OCI-LY3 (cell line): ENCODE results near the gene ENOPH1.

Experiments used
- H2AFZ ChIP-seq: fragments of 200-600, 300-600 bp; shearing (Covaris generic); 2 replicates; pipeline ENCODE4 v1.6.0; 2014; ENCODE audit warnings: antibody characterized with exemption, low read depth, low read length
- H3K27ac ChIP-seq: fragments of 200-600, 300-600 bp; sonication (generic); 2 replicates; pipeline ENCODE4 v1.5.1; 2014; ENCODE audit warnings: mild to moderate bottlenecking, low read length, moderate library complexity, mixed read lengths
- H3K27me3 ChIP-seq: fragments of 200-600, 300-600 bp; sonication (generic); 2 replicates; pipeline ENCODE4 v1.6.1; 2014; ENCODE audit warnings: low read depth, low read length, mixed read lengths
- H3K36me3 ChIP-seq: fragments of 200-600, 300-600 bp; sonication (generic); replicated peaks from 2 replicates; pipeline ENCODE3; 2014; ENCODE audit warnings: low read depth, low read length, mixed read lengths
- H3K4me1 ChIP-seq: fragments of 300-600, 200-600 bp; sonication (generic); 2 replicates; pipeline ENCODE4 v1.6.1; 2014; ENCODE audit warnings: low read length, mixed read lengths
- H3K4me2 ChIP-seq: fragments of 200-600, 300-600 bp; sonication (generic); 2 replicates; pipeline ENCODE4 v1.6.1; 2014; ENCODE audit warnings: low read length, mixed read lengths
- H3K4me3 ChIP-seq: fragments of 300-600, 200-600 bp; sonication (generic); 2 replicates; pipeline ENCODE4 v1.5.1; 2014; ENCODE audit warnings: antibody characterized with exemption, mild to moderate bottlenecking, low read length, moderate library complexity
- H3K79me2 ChIP-seq: fragments of 300-600, 200-600 bp; shearing (Covaris generic); 2 replicates; pipeline ENCODE4 v1.6.1; 2014; ENCODE audit warnings: mild to moderate bottlenecking, low read length, mixed read lengths
- H3K9ac ChIP-seq: fragments of 300-600, 200-600 bp; shearing (Covaris generic); 2 replicates; pipeline ENCODE4 v1.6.0; 2014; ENCODE audit warnings: mild to moderate bottlenecking, low read length, moderate library complexity
- H3K9me3 ChIP-seq: fragments of 200-600, 300-600 bp; shearing (Covaris generic); 2 replicates; pipeline ENCODE4 v1.6.1; 2014; ENCODE audit warnings: low read length, mixed read lengths; ENCODE audit not compliant: insufficient read depth
- H4K20me1 ChIP-seq: fragments of 200-600, 300-600 bp; sonication (generic); 2 replicates; pipeline ENCODE4 v1.6.1; 2016; ENCODE audit warnings: low read length, mixed read lengths; ENCODE audit not compliant: insufficient read depth
- EZH2phosphoT487 ChIP-seq: fragments of 200-600 bp; shearing (Covaris generic); IDR thresholded peaks from 2 replicates; pipeline ENCODE4 v1.6.1; 2018; ENCODE audit warnings: antibody characterized with exemption, mixed run types, low read depth
- TF ChIP-seq, protein P1 (sequence below): fragments of 200-600, 300-600 bp; sonication (generic); IDR thresholded peaks from 2 replicates; pipeline ENCODE4 v1.5.1; 2014; ENCODE audit warnings: antibody characterized with exemption, low read length, low read depth

ENOPH1 gene

DNA sequence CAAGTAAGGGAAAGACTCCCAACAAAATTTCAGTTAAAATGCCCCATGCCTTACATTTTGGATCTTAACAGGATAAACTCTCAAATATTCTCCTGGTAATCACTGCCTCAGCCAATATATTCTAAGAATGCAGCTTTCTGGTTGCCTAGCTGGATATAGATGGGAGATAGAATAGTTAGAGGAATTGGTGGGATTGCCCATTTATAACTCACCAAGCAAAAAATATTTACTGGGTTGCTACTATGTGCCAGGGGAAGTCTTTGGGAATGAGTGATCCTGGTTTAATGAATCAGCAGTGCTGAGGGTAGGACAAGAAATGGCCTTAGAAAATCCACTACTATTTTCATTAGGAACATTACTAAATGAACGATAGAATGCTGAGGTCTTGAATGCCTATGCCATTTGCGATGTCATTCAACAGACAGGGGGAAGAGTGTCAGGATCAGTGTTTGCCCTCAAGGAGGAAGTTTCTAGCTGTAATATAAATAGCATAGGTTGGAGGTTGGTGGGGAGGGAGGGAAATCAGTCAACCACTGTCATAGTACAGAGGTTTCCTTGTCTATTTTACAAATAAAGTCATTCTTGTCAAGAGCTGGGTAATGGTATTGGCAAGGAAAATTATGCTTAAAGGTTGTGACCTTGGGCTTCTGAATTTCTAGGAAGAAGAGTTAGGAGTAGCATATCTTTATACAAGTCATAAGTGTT lies 63.5 kb downstream of the ENOPH1 start:
- Histone ChIP-seq H4K20me1 (no peaks in the 10 kb centered on the region), H3K4me1 (no peaks in the 10 kb centered on the region), H2AFZ (no peak overlapping the region), H3K4me3 (no peak overlapping the region), H3K27me3 (no peaks in the 10 kb centered on the region), H3K79me2 (no peaks in the 10 kb centered on the region), H3K9ac (no peak overlapping the region), H3K27ac (no peak overlapping the region), H3K4me2 (no peak overlapping the region), H3K36me3 (no peaks in the 10 kb centered on the region), H3K9me3 (no peaks in the 10 kb centered on the region)
- TF ChIP-seq, protein P1, sequence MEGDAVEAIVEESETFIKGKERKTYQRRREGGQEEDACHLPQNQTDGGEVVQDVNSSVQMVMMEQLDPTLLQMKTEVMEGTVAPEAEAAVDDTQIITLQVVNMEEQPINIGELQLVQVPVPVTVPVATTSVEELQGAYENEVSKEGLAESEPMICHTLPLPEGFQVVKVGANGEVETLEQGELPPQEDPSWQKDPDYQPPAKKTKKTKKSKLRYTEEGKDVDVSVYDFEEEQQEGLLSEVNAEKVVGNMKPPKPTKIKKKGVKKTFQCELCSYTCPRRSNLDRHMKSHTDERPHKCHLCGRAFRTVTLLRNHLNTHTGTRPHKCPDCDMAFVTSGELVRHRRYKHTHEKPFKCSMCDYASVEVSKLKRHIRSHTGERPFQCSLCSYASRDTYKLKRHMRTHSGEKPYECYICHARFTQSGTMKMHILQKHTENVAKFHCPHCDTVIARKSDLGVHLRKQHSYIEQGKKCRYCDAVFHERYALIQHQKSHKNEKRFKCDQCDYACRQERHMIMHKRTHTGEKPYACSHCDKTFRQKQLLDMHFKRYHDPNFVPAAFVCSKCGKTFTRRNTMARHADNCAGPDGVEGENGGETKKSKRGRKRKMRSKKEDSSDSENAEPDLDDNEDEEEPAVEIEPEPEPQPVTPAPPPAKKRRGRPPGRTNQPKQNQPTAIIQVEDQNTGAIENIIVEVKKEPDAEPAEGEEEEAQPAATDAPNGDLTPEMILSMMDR, result no peak
- no peak for TF ChIP-seq EZH2phosphoT487

DNA sequence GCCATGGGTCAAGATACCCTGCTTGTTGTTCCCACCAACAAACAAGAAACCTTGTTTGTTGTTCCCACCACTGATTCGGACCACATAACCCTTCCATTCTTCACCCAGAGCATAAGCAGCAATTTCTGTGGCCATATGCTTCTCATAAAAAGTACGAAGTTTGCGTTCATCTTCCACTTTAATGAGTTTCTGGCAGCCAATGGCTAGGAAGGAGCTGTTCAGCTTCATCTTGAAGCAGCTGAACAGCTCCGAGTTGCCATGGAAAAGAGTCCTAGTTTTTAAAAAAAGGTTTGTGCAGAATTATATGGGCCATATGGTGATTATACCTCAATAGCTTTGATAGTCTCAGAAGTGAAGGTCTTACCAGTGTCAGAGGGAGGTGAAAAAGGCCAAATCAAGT lies 65.3 kb downstream of the ENOPH1 start:
- Histone ChIP-seq H3K9me3 (no peaks in the 10 kb centered on the region), H3K79me2 (no peaks in the 10 kb centered on the region), H4K20me1 (no peaks in the 10 kb centered on the region), H3K27ac (no peak overlapping the region), H3K4me2 (no peak overlapping the region), H3K4me3 (no peak overlapping the region), H3K4me1 (no peaks in the 10 kb centered on the region), H3K36me3 (no peaks in the 10 kb centered on the region), H3K9ac (no peak overlapping the region), H3K27me3 (no peaks in the 10 kb centered on the region), H2AFZ (no peak overlapping the region)
- no peak for TF ChIP-seq EZH2phosphoT487
- TF ChIP-seq, protein P1, result no peak

DNA sequence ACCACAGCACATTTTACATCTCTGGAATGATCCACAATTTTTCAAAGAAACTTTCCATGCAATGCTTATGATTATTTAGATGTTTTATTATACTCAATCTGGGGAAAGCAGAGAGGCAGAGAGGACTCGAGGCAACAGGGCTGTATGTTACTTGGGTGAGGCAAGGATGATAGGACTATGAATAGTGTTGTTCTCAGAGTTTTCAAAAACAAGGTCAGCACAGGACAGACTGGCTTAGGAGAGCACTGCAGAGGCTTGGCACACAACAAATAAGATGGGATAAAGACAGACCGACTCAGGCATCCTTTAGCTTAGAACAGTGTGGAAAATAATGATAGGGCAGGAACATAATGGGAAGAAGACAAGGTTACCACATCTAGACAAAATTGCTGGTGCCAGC lies 66.0 kb downstream of the ENOPH1 start:
- Histone ChIP-seq H4K20me1 (no peaks in the 10 kb centered on the region), H3K4me3 (no peak overlapping the region), H3K79me2 (no peaks in the 10 kb centered on the region), H2AFZ (no peak overlapping the region), H3K9ac (no peak overlapping the region), H3K4me2 (no peak overlapping the region), H3K36me3 (no peaks in the 10 kb centered on the region), H3K27ac (no peak overlapping the region), H3K9me3 (no peaks in the 10 kb centered on the region), H3K27me3 (no peaks in the 10 kb centered on the region), H3K4me1 (no peaks in the 10 kb centered on the region)
- TF ChIP-seq, protein P1, result no peak
- no peak for TF ChIP-seq EZH2phosphoT487

DNA sequence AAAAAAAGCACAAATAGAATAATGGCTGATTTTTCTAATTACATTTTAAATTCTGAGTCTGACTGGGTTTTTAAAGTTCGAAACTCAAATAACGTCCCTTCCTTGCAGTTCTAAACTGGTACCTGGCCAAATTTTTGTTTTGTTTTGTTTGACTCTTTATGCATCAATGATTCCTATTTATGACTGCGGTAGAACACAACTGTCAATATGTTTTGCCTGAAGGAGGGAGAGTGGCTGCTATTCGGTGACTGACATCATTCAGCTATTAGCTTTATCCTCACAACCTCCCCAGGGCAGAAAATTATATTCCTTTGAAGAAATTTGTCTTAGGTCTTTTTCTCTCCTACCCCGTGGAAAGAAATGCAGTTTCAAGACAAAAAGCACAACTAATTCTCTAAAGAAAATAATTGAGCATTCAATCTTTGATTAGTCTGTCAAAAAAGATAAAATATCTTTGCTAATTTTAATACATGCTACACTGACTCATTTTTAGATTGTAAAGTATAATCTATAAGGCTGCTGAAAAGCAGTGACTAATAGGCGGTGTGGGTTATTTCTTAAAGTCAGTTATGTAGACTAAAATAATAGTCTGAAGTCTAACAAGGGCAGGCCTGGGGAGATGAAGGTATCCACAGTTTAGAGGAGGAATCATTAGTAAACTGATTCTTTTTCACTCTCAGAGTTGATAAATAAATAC lies 69.5 kb downstream of the ENOPH1 start:
- Histone ChIP-seq H3K9ac (no peak overlapping the region), H3K27ac (no peak overlapping the region), H3K4me3 (no peak overlapping the region), H3K79me2 (no peaks in the 10 kb centered on the region), H2AFZ (no peak overlapping the region), H4K20me1 (no peaks in the 10 kb centered on the region), H3K4me1 (no peaks in the 10 kb centered on the region), H3K36me3 (no peaks in the 10 kb centered on the region), H3K9me3 (no peaks in the 10 kb centered on the region), H3K4me2 (no peak overlapping the region), H3K27me3 (no peaks in the 10 kb centered on the region)
- no peak for TF ChIP-seq EZH2phosphoT487
- TF ChIP-seq, protein P1, result no peak
